Left ventricle myocardium superior (tissue), 1 donor: ENCODE measurements around the gene ABHD16A. TPM values are rescaled to one million over a fixed set of nuclear protein-coding genes. Genes with fewer than 3 reads are reported as not detected.
A peak's percentile ranks its signal among the peaks of the same experiment; 100 is the strongest.

ENCODE experiments used
- ATAC-seq: fragments of 200-7000 bp; cut with Tn5 transposase; one replicate; pipeline ENCODE4 v1.9.1; 2020; ENCODE audit warnings: mild to moderate bottlenecking, moderate library complexity
- DNase-seq: peaks from one replicate; pipeline ENCODE4 v3.0.0-alpha.2; 2020
- intact Hi-C: fragments of 100-400 bp; cut with micrococcal nuclease; formaldehyde crosslinking; loops from one replicate; pipeline ENCODE4 v1.11.0; 2022
- total RNA-seq: library from RNA; stranded (reverse); fragmentation: NEBNext Ultra II Directional; extraction: Animal tissue kit (Norgen Biotek cat#: 25700); gene quantifications from one replicate; pipeline ENCODE4 v1.2.1, GENCODE V29; 2021
- donor health status: DM: no; HTN: yes; CAD: no; lungs with severe emphysema.

Gene ABHD16A
- total RNA-seq, 1 donor from 2014 or later: 29.0 TPM

GRCh38 chr6:31693535-31693934 is 9.6 kb downstream of the ABHD16A start:
- intact Hi-C loops: no loop called here
- no peak for ATAC-seq
- no peak for DNase-seq

- intact Hi-C loops: no loop called here
- no peak for DNase-seq
- ATAC-seq: no peak
Observed at GRCh38 chr6:31692886-31693285, 10.2 kb downstream of the ABHD16A start.

GRCh38 chr6:31692353-31692752 is 10.8 kb downstream of the ABHD16A start:
- intact Hi-C loops: no loop called here
- no peak for ATAC-seq
- DNase-seq: peak; percentile 7

- peak; percentile 25 for DNase-seq
- intact Hi-C loops: no loop called here
- no peak for ATAC-seq
Observed at GRCh38 chr6:31691564-31692108, 11.5 kb downstream of the ABHD16A start.

- no peak for DNase-seq
Observed at GRCh38 chr6:31691078-31691463, 12.1 kb downstream of the ABHD16A start.

GRCh38 chr6:31690231-31691077 is 12.7 kb downstream of the ABHD16A start:
- intact Hi-C loops: no loop called here
- no peak for ATAC-seq
- DNase-seq: peak; percentile 6

More at GRCh38 chr6:31691078-31691463, 12.1 kb downstream of the ABHD16A start:
- no peak for ATAC-seq
- intact Hi-C loops: no loop called here

GRCh38 chr6:31689249-31690110 is 13.6 kb downstream of the ABHD16A start:
- no peak for ATAC-seq
- intact Hi-C loops: no loop called here
- peak; percentile 19 for DNase-seq

- ATAC-seq: no peak
- intact Hi-C loops: no loop called here
Observed at GRCh38 chr6:31687860-31688693, 15.0 kb downstream of the ABHD16A start.

GRCh38 chr6:31687321-31687720 is 15.8 kb downstream of the ABHD16A start:
- DNase-seq: no peak
- intact Hi-C loops: no loop called here
- ATAC-seq: no peak

More at GRCh38 chr6:31687860-31688693, 15.0 kb downstream of the ABHD16A start:
- peak; percentile 23 for DNase-seq

GRCh38 chr6:31686483-31686882 is 16.6 kb downstream of the ABHD16A start:
- DNase-seq (peak; percentile 18), ATAC-seq (no peak)
- intact Hi-C loops: no loop called here

GRCh38 chr6:31683591-31683990 is 19.5 kb downstream of the ABHD16A start:
- intact Hi-C loops: no loop called here
- DNase-seq (no peak), ATAC-seq (no peak)

- intact Hi-C loops: no loop called here
- ATAC-seq (peak; percentile 77), DNase-seq (peak; percentile 67)
Observed at GRCh38 chr6:31681135-31681671, 21.9 kb downstream of the ABHD16A start.

- intact Hi-C loops: no loop called here
- ATAC-seq: peak; percentile 93
Observed at GRCh38 chr6:31680226-31681134, 22.6 kb downstream of the ABHD16A start, which contains the start of gene LY6G5C. LY6G5C (minus strand) TSS chr6:31681067; CDS start chr6:31680373, 694 bp downstream.

GRCh38 chr6:31677955-31678354 is 25.2 kb downstream of the ABHD16A start:
- DNase-seq (no peak), ATAC-seq (no peak)
- intact Hi-C loops: no loop called here

More at GRCh38 chr6:31680226-31681134, 22.6 kb downstream of the ABHD16A start, which contains the start of gene LY6G5C:
- DNase-seq: peak; percentile 84

- ATAC-seq (no peak), DNase-seq (no peak)
- intact Hi-C loops: no loop called here
Observed at GRCh38 chr6:31676904-31677303, 26.2 kb downstream of the ABHD16A start.

GRCh38 chr6:31676322-31676903 is 26.7 kb downstream of the ABHD16A start:
- intact Hi-C loops: no loop called here
- DNase-seq (no peak), ATAC-seq (no peak)

- DNase-seq: no peak
- ATAC-seq: no peak
- intact Hi-C loops: no loop called here
Observed at GRCh38 chr6:31669676-31670075, 33.4 kb downstream of the ABHD16A start, which contains the start of gene LY6G5B. LY6G5B (plus strand) TSS chr6:31669976; CDS start chr6:31670951, 975 bp downstream.
